Stimulated activated CD4-positive, alpha-beta T cell treated with anti-CD3 and anti-CD28 coated beads, Interleukin-2, amount 100 ng/mL, for 4 hours (primary cell): ENCODE results near the gene SNPH.
A peak's percentile ranks its signal among the peaks of the same experiment; 100 is the strongest.

Experiments used
- DNase-seq: peaks from one replicate; pipeline ENCODE4 v3.0.0-alpha.2; 2020; ENCODE audit warnings: low read depth

Gene SNPH

DNA sequence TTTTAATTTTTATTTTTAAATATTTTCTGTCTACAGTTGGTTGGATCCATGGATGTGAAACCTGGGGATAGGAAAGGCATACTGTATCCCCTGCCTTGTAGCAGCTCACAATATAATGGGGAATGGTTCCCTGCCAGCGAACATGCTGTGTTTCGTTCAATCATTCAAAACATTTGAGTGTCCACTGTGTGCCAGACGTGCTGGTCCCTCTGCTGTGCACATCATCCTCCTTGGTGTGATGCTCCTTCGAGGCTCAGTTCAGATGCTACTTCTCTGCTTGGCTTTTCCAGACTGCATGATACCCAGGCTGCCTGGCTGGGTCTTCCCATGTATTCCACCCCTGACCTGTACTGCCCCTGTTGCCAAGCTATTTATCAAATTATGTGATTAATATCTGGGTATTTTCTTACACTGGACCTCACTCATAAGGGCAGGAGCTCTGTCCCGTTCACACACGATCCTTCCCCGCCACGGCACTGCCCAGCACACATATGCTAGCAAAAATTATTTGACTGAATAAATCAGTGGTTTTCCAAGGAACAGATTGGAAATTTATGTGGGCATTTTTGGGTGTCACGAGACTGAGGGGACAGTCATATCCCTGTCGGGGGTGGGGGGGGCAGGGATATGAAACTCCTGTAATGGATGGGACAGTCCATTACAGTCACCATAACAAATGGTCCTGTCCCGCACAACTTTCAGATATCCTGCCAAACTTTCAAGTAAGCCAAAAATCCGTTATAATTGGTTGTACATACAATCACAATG is 57.9 kb downstream of the SNPH start:
- no peak for DNase-seq

DNA sequence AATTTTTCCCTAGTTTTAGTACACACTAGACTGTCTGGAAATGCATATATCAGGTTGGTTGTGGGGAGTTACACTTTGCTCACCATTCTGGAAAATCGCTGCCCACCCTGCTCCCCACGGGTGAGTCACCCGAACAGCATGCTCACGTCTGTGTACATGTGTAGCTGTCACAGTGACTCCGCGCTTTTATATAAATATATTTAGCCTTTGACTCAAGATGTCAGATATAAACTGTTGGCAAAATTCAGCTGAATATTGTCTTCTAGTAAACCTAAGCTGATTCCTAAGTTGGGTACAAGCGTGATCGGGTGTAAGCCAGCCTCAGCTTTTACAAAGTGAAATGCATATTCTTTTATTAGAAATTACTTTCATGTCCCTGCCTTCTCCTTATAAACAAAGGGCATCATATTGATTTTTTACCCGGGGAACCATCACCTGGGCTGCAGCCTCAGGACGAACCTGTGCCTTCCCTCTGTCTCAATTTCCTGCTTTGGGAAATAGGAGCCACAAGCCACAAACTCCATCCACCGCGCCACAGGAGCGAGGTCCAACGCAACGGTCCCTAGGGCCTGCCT is 58.6 kb downstream of the SNPH start:
- DNase-seq = peak; percentile 39

GRCh38 chr20:1325173-1326030 is 59.3 kb downstream of the SNPH start:
- DNase-seq = peak; percentile 99

GRCh38 chr20:1326031-1326930 is 60.2 kb downstream of the SNPH start:
- DNase-seq = no peak

- no peak for DNase-seq
Observed at GRCh38 chr20:1327241-1327653, 61.2 kb downstream of the SNPH start.

DNA sequence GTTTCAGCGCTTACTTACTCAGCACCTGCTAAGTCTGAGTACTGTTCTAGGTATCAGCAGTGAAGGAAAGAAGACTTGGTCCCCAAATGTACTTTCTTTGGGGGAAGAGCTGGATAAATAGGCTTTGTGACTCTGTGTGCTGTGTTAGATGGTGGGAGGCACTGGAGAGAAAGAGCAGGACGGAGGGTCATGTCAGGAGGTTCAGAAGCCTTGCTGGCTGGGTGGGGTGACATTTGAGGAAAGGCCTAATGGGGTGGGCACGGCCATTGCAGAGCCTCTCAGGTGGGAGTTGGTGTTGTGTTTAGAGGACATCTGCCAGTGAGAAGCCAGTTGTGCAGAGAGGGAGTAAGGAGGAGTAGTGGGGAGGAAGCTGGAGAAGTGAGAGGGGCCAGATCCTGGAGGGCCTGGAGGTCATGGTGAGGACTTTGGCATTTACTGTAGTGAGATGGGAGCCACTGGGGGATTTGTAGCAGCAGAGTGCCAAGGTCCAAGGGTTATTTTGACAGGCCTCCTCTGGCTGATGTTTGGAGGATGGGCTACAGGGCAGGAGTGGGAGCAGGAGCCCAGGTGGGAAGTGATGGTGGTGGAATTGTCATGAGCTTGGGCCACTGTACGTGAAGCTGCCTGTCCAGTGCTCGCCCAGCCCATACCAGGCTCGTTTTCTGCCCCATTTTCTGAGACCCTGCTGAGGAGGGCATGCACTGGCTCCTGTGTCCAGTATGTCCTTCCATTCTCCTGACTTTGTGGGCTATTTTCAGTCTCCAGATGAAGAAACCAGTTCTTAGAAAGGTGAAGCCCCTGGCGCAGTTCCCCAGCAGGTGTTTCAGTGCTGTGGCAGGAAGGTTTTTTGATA is 62.0 kb downstream of the SNPH start:
- DNase-seq = no peak

- DNase-seq = no peak
Observed at GRCh38 chr20:1328680-1329330, 62.7 kb downstream of the SNPH start, which contains the start of gene SDCBP2. TSS of gene SDCBP2 (minus strand) at chr20:1329139. CDS start at chr20:1320416, 8,723 bp downstream.

DNA sequence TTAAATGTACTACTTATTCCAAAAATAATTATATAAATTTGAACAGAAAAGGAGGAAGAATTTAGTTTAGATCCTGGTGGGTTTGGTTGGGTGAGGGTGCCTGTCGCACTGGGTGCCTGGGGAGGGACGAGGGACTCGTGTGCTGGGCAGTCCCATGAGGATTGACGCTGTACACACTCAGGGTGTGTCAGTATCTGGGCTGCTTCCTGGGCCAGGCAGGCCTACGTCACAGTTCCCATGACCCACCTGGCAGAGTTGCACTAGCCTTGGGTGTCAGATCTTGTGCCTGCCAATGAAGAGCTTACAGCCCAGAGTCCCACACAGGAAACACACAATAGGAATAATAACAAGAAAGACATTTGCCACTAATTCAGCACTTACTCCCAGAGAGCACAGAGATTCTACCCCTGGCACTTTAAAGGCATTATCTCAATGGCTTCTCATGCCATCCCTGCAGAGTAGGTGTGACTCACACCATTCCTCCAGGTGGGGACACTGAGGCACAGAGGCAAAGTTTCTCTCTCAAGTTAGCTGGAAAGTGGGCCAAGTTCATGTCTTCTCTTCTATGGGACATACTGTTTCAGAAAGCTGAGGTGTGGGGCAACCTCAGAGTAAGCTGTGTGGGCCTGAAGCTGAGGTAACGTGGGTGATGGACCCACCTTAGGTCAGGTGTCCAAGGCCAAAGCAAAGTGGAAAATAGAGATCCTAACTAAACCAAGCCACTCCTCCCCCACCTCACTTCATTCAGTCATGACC is 64.2 kb downstream of the SNPH start:
- peak; percentile 26 for DNase-seq

DNA sequence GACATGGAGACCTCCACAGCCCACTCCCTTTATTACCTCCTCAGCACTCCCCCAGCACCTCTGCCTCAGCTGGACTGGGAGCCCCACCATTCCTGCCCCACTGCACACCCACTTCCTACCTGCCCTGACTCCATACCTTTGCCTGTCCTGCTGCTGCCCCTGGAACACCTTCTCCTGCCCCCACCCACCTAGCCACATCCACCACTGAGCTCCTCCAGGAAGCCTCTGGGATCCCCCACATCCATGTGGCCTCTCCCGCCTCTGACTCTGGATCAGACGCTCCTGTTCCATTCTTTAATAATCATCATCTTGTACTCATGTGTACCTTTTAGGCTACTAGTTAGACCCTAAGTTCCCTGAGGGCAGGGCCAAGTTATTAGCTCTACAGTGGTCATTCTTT is 65.0 kb downstream of the SNPH start:
- no peak for DNase-seq

DNA sequence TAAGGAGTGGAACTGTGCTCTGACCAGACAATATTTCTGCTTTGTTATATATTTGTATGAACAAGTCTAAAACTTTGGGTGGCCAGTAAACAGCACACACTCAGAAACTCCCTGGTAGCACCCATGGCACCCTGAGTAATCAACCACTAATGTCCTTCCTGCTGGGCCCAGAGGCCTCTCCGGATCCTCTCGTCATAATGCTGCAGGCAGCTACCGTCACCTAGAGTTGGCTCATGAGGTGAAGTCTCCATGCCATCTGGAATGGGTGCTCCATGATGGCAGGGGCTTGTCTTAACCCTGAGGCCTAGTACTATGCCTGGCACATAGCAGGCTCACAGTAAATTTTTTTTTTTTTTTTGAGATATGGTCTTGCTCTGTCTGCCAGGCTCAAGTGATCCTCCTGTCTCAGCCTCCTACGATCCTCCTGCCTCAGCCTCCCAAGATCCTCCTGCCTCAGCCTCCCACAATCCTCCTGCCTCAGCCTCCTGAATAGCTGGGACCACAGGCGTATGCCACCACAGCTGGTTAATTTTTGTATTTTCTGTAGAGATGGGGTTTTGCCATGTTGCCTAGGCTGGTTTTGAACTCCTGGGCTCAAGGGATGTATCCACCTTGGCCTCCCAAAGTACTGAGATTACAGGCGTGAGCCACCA is 65.8 kb downstream of the SNPH start:
- no peak for DNase-seq

GRCh38 chr20:1332749-1333300 is 66.7 kb downstream of the SNPH start:
- DNase-seq = no peak

- no peak for DNase-seq
Observed at GRCh38 chr20:1333462-1334369, 67.6 kb downstream of the SNPH start.

- no peak for DNase-seq
Observed at GRCh38 chr20:1334370-1334731, 68.3 kb downstream of the SNPH start.

- no peak for DNase-seq
Observed at GRCh38 chr20:1334761-1335160, 68.7 kb downstream of the SNPH start.

DNA sequence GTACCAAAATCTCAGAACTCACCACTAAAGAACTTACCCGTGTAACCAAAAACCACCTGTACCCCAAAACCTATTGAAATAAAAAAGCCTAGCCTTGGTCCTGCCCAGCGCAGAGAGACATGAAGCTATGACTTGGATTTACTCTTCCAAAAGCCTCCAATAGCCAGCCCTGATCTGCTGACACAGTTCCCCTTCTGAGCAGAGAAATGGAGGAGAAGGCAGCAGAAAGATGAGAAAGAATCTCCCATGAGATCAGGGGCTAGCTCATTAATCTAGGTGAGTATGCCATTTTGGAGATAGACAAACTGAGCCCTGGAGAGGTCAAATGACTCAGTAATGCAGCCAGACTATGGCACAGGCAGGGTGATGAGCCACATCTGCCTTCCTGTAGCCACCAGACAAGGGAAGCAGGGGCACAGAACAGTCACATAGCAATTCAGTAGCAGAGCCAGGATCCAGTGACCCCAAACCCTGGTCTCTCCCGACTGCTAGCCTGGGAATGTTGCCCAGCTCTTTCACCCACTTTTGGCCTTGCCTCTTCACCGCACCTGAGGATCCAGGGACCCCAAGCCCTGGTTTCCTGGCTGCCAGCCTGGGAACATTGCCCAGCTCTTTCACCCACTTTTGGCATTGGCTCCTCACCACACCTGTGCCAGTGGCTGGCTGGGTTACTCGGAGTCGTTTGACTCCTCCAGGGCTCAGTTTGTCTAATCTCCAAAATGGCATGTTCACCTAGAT is 70.0 kb downstream of the SNPH start:
- no peak for DNase-seq

DNA sequence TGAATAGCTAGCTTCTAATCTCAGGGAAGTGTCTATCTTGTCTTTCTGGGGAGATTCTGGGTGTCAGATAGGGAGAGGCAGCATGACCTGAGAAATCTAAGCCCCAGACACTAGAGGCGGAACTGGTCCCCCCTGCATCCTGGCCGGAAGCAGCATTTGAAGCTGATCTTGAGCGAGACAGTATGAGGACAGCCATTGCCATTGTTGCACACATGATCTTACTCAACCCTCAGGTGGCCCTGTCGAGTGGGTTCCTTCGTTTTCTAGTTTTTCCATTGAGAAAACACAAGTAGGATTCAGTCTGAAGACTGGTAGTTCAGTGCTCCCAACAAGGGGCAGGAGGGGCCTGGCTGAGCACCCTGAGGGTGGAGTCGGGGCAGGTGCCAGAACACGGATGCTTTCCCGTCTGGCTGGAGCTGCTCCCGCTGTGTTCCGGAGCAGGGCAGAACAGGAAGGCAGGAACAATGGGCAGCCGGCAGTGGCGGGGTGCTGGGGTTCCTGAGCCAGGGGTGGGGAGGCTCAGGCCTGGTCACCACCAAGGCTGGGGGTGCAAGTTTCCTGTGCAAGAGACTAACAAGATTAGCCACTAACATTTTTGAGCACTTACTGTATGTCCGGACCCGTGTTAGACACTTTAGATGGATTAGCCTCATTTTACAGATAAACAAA is 70.7 kb downstream of the SNPH start:
- DNase-seq = no peak
